Measurements from ENCODE around the gene PGAP3. TPM values are rescaled to one million over a fixed set of nuclear protein-coding genes. Genes with fewer than 3 reads are reported as not detected.

Gene PGAP3
- total RNA-seq, 1 experiment from 2014 or later, result 29.0 TPM

DNA sequence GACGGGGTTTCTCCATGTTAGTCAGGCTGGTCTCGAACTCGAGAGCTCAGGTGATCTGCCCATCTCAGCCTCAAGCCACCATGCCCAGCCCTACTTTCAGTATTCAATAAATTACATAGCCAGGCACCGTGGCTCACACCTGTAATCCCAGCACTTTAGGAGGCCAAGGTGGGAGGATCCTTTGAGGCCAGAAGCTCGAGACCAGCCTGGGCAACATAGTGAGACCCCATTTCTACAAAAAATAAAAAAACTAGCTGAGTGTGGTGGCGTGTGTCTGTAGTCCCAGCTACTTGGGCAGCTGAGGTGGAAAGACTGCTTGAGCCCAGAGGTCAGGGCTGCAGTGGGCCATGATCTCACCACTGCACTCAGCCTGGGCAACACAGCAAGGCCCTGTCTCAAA lies 34.2 kb upstream of the PGAP3 start:
- H3K27ac Mint-ChIP-seq, result no peak overlapping the region
- H3K18ac ChIP-seq (ENCODE audit: insufficient read length, low read depth, low read length), result no peak overlapping the region
- no peaks in the 10 kb centered on the region for H4K20me1 ChIP-seq (ENCODE audit: control insufficient read depth, insufficient read depth, insufficient read length)
- no peak overlapping the region for H2BK120ac ChIP-seq (ENCODE audit: low read depth, low read length, poor library complexity, severe bottlenecking)
- no peaks in the 10 kb centered on the region for H3K23me2 ChIP-seq (ENCODE audit: insufficient read length, low read depth, low read length, poor library complexity, severe bottlenecking)
- no peak overlapping the region for H3K23ac ChIP-seq (ENCODE audit: insufficient read length, low read depth, low read length)
- H2AFZ ChIP-seq (ENCODE audit: low read length), result no peak overlapping the region
- no peak overlapping the region for H2BK20ac ChIP-seq (ENCODE audit: low read depth, low read length, poor library complexity, severe bottlenecking)
- no peak overlapping the region for H2BK15ac ChIP-seq (ENCODE audit: low read depth, low read length)
- TF ChIP-seq, protein P1, sequence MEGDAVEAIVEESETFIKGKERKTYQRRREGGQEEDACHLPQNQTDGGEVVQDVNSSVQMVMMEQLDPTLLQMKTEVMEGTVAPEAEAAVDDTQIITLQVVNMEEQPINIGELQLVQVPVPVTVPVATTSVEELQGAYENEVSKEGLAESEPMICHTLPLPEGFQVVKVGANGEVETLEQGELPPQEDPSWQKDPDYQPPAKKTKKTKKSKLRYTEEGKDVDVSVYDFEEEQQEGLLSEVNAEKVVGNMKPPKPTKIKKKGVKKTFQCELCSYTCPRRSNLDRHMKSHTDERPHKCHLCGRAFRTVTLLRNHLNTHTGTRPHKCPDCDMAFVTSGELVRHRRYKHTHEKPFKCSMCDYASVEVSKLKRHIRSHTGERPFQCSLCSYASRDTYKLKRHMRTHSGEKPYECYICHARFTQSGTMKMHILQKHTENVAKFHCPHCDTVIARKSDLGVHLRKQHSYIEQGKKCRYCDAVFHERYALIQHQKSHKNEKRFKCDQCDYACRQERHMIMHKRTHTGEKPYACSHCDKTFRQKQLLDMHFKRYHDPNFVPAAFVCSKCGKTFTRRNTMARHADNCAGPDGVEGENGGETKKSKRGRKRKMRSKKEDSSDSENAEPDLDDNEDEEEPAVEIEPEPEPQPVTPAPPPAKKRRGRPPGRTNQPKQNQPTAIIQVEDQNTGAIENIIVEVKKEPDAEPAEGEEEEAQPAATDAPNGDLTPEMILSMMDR (conservative IDR thresholded peaks at IDR 0.05), result no peak
- no peak overlapping the region for H4K5ac ChIP-seq (ENCODE audit: insufficient read length, low read depth, low read length)
- no peak overlapping the region for H4K8ac ChIP-seq (replicated peaks; ENCODE audit: insufficient read length, low read depth, low read length)
- H3K4me2 ChIP-seq (ENCODE audit: insufficient read depth, insufficient read length, low read length), result no peak overlapping the region
- H3K4me1 Mint-ChIP-seq, result peaks cover 3 to 8% of the 10 kb centered on the region in 2 experiments
- DNase-seq, result no peak
- no peak overlapping the region for H3K4me3 Mint-ChIP-seq
- H3K4ac ChIP-seq (ENCODE audit: low read depth, low read length), result no peak overlapping the region
- H2AK5ac ChIP-seq (ENCODE audit: insufficient read length, low read length), result no peak overlapping the region
- H3K4me1 ChIP-seq (ENCODE audit: insufficient read depth, low read length), result no peaks in the 10 kb centered on the region
- H2BK5ac ChIP-seq (ENCODE audit: insufficient read length, low read length), result no peak overlapping the region
- H2BK12ac ChIP-seq (ENCODE audit: insufficient read length, low read depth, low read length), result no peak overlapping the region
- no CpG with 5 or more reads among the region's 6 CpGs for WGBS (ENCODE audit: extremely low coverage, insufficient read length, low lambda C conversion rate)
- H3K14ac ChIP-seq (ENCODE audit: insufficient read depth, low read length), result no peak overlapping the region
- no peaks in the 10 kb centered on the region for H3K9me3 Mint-ChIP-seq
- H3K36me3 Mint-ChIP-seq (ENCODE audit: insufficient read depth in 1 of 3, low read depth in 3 of 3), result peaks cover 72 to 95% (median 84%) of the 10 kb centered on the region in 3 experiments
- no peak overlapping the region for H3K9ac ChIP-seq (ENCODE audit: extremely low read depth, insufficient read length, low read length)
- H3K27me3 Mint-ChIP-seq (ENCODE audit: low read depth), result no peaks in the 10 kb centered on the region; the same call in 1 of the 2 replicates
- no peak overlapping the region for H3K27ac ChIP-seq (ENCODE audit: insufficient read length, low read depth, low read length)
- H3K56ac ChIP-seq (ENCODE audit: insufficient read length, low read depth, low read length), result no peak overlapping the region
- no peak overlapping the region for H4K91ac ChIP-seq (ENCODE audit: insufficient read length, low read depth, low read length)
- H3K9me3 ChIP-seq (ENCODE audit: control insufficient read depth, low read depth, low read length), result no peaks in the 10 kb centered on the region
- no peaks in the 10 kb centered on the region for H3K27me3 ChIP-seq (ENCODE audit: insufficient read depth, low read length)
- H3K79me1 ChIP-seq (ENCODE audit: insufficient read depth, low read depth, low read length, poor library complexity, severe bottlenecking), result no peaks in the 10 kb centered on the region
- H3T11ph ChIP-seq (ENCODE audit: low read length), result no peak overlapping the region
- H3K79me2 ChIP-seq (ENCODE audit: insufficient read depth, low read length), result no peaks in the 10 kb centered on the region
